HepG2 (cell line): ENCODE results near the gene MESD. TPM values are rescaled to one million over a fixed set of nuclear protein-coding genes. Genes with fewer than 3 reads are reported as not detected.

Source experiments
- ATAC-seq: fragments of 200-7000 bp; cut with Tn5 transposase; 3 replicates; pipeline ENCODE4 v1.9.1; 2020; ENCODE audit warnings: mild to moderate bottlenecking, moderate library complexity
- BruUV-seq: library from RNA; stranded (reverse); fragments of 400-500 nt; replicated peaks from 2 replicates; lab custom pipeline; 2021; lab: Mats Ljungman, UMichigan
- CTCF ChIA-PET: fragments of 300-600 bp; formaldehyde crosslinking; extraction: SDS; loops from one replicate; lab custom pipeline; 2021; ENCODE audit warnings: low total read pairs, inconsistent platforms, low intra/inter-chr PET ratio; lab: Yijun Ruan, JAX
- POLR2A ChIA-PET: fragments of 350-600 bp; sonication (Branson Sonifier 250); formaldehyde crosslinking; loops from one replicate; lab custom pipeline; 2020; ENCODE audit warnings: antibody characterized with exemption, inconsistent platforms; lab: Yijun Ruan, JAX
- DNase-seq: peaks from one replicate; pipeline ENCODE4 v3.0.0-alpha.2; 2015; ENCODE audit warnings: low spot score
- FAIRE-seq: peaks from 3 replicates; lab custom pipeline; 2011; peaks lifted over from hg19 to GRCh38; lab: Jason Lieb, UNC
- H2AFZ ChIP-seq: one replicate; pipeline ENCODE4 v1.6.1; 2011; ENCODE audit warnings: low read length, inconsistent platforms
- H3K27ac ChIP-seq: fragments of 300-600 bp; 3 replicates; pipeline ENCODE4 v1.8.0; 2011; ENCODE audit warnings: mixed run types, mild to moderate bottlenecking, mixed read lengths, low read length, inconsistent platforms; ENCODE audit not compliant: insufficient read depth; ENCODE audit errors: extremely low read length
- H3K27me3 ChIP-seq, 2 experiments: fragments of 200-600 bp in 1 of 2; 2 replicates in 1 of 2; 3 replicates in 1 of 2; pipeline versions ENCODE4 v1.6.0 to v1.8.0; 2011; ENCODE audit warnings: low read length in 2 of 2, mild to moderate bottlenecking in 2 of 2, moderate library complexity in 2 of 2, inconsistent platforms in 1 of 2; ENCODE audit not compliant: insufficient read depth in 2 of 2, control insufficient read depth in 1 of 2
- H3K36me3 ChIP-seq, 2 experiments: fragments of 200-600 bp in 1 of 2; replicated peaks in 1 of 2; 2 replicates in 1 of 2; 3 replicates in 1 of 2; pipeline versions ENCODE4 v1.5.1 to v1.8.0; 2011; ENCODE audit warnings: low read length in 2 of 2, inconsistent platforms in 1 of 2; ENCODE audit not compliant: insufficient read depth in 2 of 2, control insufficient read depth in 1 of 2
- H3K4me1 ChIP-seq: 2 replicates; pipeline ENCODE4 v1.5.1; 2012; ENCODE audit warnings: low read length, inconsistent platforms; ENCODE audit not compliant: insufficient read depth
- H3K4me2 ChIP-seq: 2 replicates; pipeline ENCODE4 v1.6.0; 2011; ENCODE audit warnings: low read depth, low read length, inconsistent platforms
- H3K4me3 ChIP-seq, 3 experiments: fragments of 200-600 bp in 1 of 3; sonication (generic), shearing (Covaris generic) in 1 of 3; replicated peaks in 1 of 3; 2 replicates each; pipeline ENCODE4 v1.5.1; 2011 to 2016; ENCODE audit warnings: low read length in 3 of 3, inconsistent platforms in 2 of 3, low read depth in 2 of 3, mild to moderate bottlenecking in 2 of 3, control low read depth in 1 of 3, mixed read lengths in 1 of 3; ENCODE audit not compliant: insufficient read depth in 1 of 3
- H3K79me2 ChIP-seq: one replicate; pipeline ENCODE4 v1.6.1; 2011; ENCODE audit warnings: low read length, inconsistent platforms; ENCODE audit not compliant: insufficient read depth
- H3K9ac ChIP-seq: 2 replicates; pipeline ENCODE4 v1.6.0; 2011; ENCODE audit warnings: mild to moderate bottlenecking, low read depth, low read length, inconsistent platforms; ENCODE audit not compliant: insufficient read depth
- H3K9me3 ChIP-seq: 2 replicates; pipeline ENCODE4 v1.5.1; 2012; ENCODE audit warnings: mild to moderate bottlenecking, low read length
- H4K20me1 ChIP-seq: 2 replicates; pipeline ENCODE4 v1.6.0; 2011; ENCODE audit warnings: inconsistent platforms, mild to moderate bottlenecking, low read length, moderate library complexity; ENCODE audit not compliant: insufficient read depth
- ATAD3A ChIP-seq: sonication (generic); formaldehyde crosslinking; IDR thresholded peaks from 2 replicates; pipeline ENCODE4 v1.4.0; 2020; ENCODE audit warnings: missing genetic modification reagents
- ATF7 ChIP-seq, 2 experiments: fragments of 450-650 bp in 1 of 2; sonication (generic) in 1 of 2; formaldehyde crosslinking in 1 of 2; IDR thresholded peaks; 2 replicates each; pipeline versions ENCODE4 v1.4.0 to v1.6.1; 2016 to 2020; ENCODE audit warnings: antibody characterized with exemption in 1 of 2, mild to moderate bottlenecking in 1 of 2, missing genetic modification reagents in 1 of 2
- CTCF ChIP-seq: sonication (generic); formaldehyde crosslinking; IDR thresholded peaks from 2 replicates; pipeline ENCODE4 v1.5.0; 2020; ENCODE audit warnings: mild to moderate bottlenecking, missing genetic modification reagents, moderate library complexity
- HNF4A ChIP-seq: sonication (generic); formaldehyde crosslinking; IDR thresholded peaks from 2 replicates; pipeline ENCODE4 v1.4.0; 2020; ENCODE audit warnings: missing genetic modification reagents
- JUNB ChIP-seq: sonication (generic); formaldehyde crosslinking; IDR thresholded peaks from 2 replicates; pipeline ENCODE4 v1.8.0; 2022; ENCODE audit warnings: missing genetic modification reagents, mild to moderate bottlenecking, borderline replicate concordance
- PTBP1 ChIP-seq: fragments of 200-400 bp; formaldehyde crosslinking; IDR thresholded peaks from 2 replicates; pipeline ENCODE4 v1.6.1; 2018; ENCODE audit warnings: low read length, low read depth; ENCODE audit not compliant: poor library complexity, severe bottlenecking
- RAD21 ChIP-seq: fragments of 450-650 bp; formaldehyde crosslinking; IDR thresholded peaks from 2 replicates; pipeline ENCODE4 v1.5.0; 2020; ENCODE audit warnings: mild to moderate bottlenecking
- ZNF263 ChIP-seq: sonication (generic); formaldehyde crosslinking; IDR thresholded peaks from 2 replicates; pipeline ENCODE4 v1.4.0; 2020; ENCODE audit warnings: missing genetic modification reagents
- ZNF275 ChIP-seq: sonication (generic); formaldehyde crosslinking; IDR thresholded peaks from 2 replicates; pipeline ENCODE4 v1.8.0; 2022; ENCODE audit warnings: missing genetic modification reagents, mild to moderate bottlenecking, inconsistent platforms, borderline replicate concordance
- ZNF644 ChIP-seq: IDR thresholded peaks from 2 replicates; pipeline ENCODE4 v1.6.1; 2016; ENCODE audit warnings: low read depth
- ZNF724P ChIP-seq: sonication (generic); formaldehyde crosslinking; IDR thresholded peaks from 2 replicates; pipeline ENCODE4 v1.8.0; 2022; ENCODE audit warnings: missing genetic modification reagents, borderline replicate concordance
- WGBS: methylation state at CpG from one replicate; pipeline ENCODE4 v1.1.6; 2017; ENCODE audit warnings: low lambda C conversion rate; 5-methylcytosine and 5-hydroxymethylcytosine counted together
- in situ Hi-C: cut with HindIII; loops from 2 replicates; pipeline ENCODE4 v1.10.0; 2017; ENCODE audit warnings: low pct_unique_long_range_greater_than_20kb; ENCODE audit not compliant: extremely low pct_ligation_motif_present
- intact Hi-C: fragments of 100-400 bp; cut with micrococcal nuclease; formaldehyde crosslinking; loops from one replicate; pipeline ENCODE4 v1.10.0; 2022; ENCODE audit not compliant: unreplicated experiment
- polyA plus RNA-seq, 8 experiments: library from polyadenylated mRNA; depleted of rRNA in 3 of 8; stranded (reverse) in 7 of 8; unstranded in 1 of 8; fragments of >200 nt; fragmentation: Illumina TruSeq in 4 of 8; extraction: Trizol in 4 of 8; gene quantifications; 2 replicates each; pipeline versions ENCODE4 v1.2.1 to v1.2.3, GENCODE V29; 2011 to 2016; ENCODE audit warnings: low read depth in 4 of 8, missing spikeins in 1 of 8, mixed read lengths in 1 of 8; ENCODE audit not compliant: insufficient read depth in 1 of 8
- total RNA-seq, 5 experiments: library from RNA; depleted of rRNA; stranded (reverse); fragments of >200 nt; fragmentation: Illumina TruSeq; extraction: Trizol; gene quantifications; 2 replicates each; pipeline ENCODE4 v1.2.3, GENCODE V29; 2016; ENCODE audit warnings: low read depth in 1 of 5
- TF ChIP-seq, protein P1 (sequence below): sonication (generic); formaldehyde crosslinking; IDR thresholded peaks from 2 replicates; pipeline ENCODE4 v1.5.1; 2020; ENCODE audit warnings: mild to moderate bottlenecking, missing genetic modification reagents, borderline replicate concordance
- TF ChIP-seq, protein P2 (sequence below): IDR thresholded peaks from 2 replicates; pipeline ENCODE4 v1.6.1; 2012; ENCODE audit warnings: low read depth, low read length, improper control_type of control experiment

MESD gene
- total and polyA plus RNA-seq, 2 of the 13 experiments (the other 11 are each of a cell fraction or from before 2014, with no cell fraction given), result 18.0 to 46.2 TPM

GRCh38 chr15:80970018-80970657, 19.5 kb downstream of the MESD start:
- H3K27ac ChIP-seq, result no peak overlapping the region
- WGBS, result 60% methylated on average over 12 of the region's 12 CpGs
- intact Hi-C loops, result loop anchor here (1.0 to 5.0 kb wide), 6 partner anchors 113 to 513 kb away; partner anchors contain the start of gene CEMIP
- H3K4me3 ChIP-seq, result no peak overlapping the region
- ATAC-seq (peak; percentile 76), FAIRE-seq (no peak), DNase-seq (peak; percentile 35)
- in situ Hi-C loops, result loop anchor here (5.0 to 25.0 kb wide), 4 partner anchors 193 to 508 kb away; partner anchors contain the start of gene CEMIP
- no peak overlapping the region for H2AFZ ChIP-seq
- no peak overlapping the region for H3K9ac ChIP-seq
- no peak overlapping the region for H3K4me2 ChIP-seq
- H3K36me3 ChIP-seq, result no peaks in the 10 kb centered on the region
- ChIA-PET CTCF (interaction anchor here (0.7 to 2.2 kb wide), 8 partner anchors 113 to 514 kb away, joined by 3 to 28 read pairs (median 4); partner anchors contain the start of gene CEMIP), POLR2A (interaction anchor here (1.0 to 1.6 kb wide), 2 partner anchors 131 to 191 kb away, joined by 3 to 5 read pairs; partner anchors contain the start of gene CEMIP)
- no peaks in the 10 kb centered on the region for H3K9me3 ChIP-seq
- no peaks in the 10 kb centered on the region for H3K4me1 ChIP-seq
- no peaks in the 10 kb centered on the region for H4K20me1 ChIP-seq
- H3K79me2 ChIP-seq, result no peaks in the 10 kb centered on the region
- no peaks in the 10 kb centered on the region for H3K27me3 ChIP-seq
- BruUV-seq, result no TSS peak
- TF ChIP-seq CTCF, result peak; percentile 81
- TF ChIP-seq, protein P1, sequence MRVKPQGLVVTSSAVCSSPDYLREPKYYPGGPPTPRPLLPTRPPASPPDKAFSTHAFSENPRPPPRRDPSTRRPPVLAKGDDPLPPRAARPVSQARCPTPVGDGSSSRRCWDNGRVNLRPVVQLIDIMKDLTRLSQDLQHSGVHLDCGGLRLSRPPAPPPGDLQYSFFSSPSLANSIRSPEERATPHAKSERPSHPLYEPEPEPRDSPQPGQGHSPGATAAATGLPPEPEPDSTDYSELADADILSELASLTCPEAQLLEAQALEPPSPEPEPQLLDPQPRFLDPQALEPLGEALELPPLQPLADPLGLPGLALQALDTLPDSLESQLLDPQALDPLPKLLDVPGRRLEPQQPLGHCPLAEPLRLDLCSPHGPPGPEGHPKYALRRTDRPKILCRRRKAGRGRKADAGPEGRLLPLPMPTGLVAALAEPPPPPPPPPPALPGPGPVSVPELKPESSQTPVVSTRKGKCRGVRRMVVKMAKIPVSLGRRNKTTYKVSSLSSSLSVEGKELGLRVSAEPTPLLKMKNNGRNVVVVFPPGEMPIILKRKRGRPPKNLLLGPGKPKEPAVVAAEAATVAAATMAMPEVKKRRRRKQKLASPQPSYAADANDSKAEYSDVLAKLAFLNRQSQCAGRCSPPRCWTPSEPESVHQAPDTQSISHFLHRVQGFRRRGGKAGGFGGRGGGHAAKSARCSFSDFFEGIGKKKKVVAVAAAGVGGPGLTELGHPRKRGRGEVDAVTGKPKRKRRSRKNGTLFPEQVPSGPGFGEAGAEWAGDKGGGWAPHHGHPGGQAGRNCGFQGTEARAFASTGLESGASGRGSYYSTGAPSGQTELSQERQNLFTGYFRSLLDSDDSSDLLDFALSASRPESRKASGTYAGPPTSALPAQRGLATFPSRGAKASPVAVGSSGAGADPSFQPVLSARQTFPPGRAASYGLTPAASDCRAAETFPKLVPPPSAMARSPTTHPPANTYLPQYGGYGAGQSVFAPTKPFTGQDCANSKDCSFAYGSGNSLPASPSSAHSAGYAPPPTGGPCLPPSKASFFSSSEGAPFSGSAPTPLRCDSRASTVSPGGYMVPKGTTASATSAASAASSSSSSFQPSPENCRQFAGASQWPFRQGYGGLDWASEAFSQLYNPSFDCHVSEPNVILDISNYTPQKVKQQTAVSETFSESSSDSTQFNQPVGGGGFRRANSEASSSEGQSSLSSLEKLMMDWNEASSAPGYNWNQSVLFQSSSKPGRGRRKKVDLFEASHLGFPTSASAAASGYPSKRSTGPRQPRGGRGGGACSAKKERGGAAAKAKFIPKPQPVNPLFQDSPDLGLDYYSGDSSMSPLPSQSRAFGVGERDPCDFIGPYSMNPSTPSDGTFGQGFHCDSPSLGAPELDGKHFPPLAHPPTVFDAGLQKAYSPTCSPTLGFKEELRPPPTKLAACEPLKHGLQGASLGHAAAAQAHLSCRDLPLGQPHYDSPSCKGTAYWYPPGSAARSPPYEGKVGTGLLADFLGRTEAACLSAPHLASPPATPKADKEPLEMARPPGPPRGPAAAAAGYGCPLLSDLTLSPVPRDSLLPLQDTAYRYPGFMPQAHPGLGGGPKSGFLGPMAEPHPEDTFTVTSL (CRISPR knock-in tag), result no peak
- TF ChIP-seq HNF4A, result no peak
- TF ChIP-seq ZNF724P (CRISPR knock-in tag), result no peak
- no peak for TF ChIP-seq ZNF275 (CRISPR knock-in tag)
- TF ChIP-seq ATAD3A (CRISPR knock-in tag), result no peak
- TF ChIP-seq, protein P2, sequence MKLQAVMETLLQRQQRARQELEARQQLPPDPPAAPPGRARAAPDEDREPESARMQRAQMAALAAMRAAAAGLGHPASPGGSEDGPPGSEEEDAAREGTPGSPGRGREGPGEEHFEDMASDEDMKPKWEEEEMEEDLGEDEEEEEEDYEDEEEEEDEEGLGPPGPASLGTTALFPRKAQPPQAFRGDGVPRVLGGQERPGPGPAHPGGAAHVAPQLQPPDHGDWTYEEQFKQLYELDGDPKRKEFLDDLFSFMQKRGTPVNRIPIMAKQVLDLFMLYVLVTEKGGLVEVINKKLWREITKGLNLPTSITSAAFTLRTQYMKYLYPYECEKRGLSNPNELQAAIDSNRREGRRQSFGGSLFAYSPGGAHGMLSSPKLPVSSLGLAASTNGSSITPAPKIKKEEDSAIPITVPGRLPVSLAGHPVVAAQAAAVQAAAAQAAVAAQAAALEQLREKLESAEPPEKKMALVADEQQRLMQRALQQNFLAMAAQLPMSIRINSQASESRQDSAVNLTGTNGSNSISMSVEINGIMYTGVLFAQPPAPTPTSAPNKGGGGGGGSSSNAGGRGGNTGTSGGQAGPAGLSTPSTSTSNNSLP, result no peak
- TF ChIP-seq ATF7 (IDR thresholded peaks at IDR 0.05), result no peak
- no peak for TF ChIP-seq ATF7 (CRISPR knock-in tag; IDR thresholded peaks at IDR 0.05)
- no peak for TF ChIP-seq JUNB
- no peak for TF ChIP-seq ZNF644 (CRISPR knock-in tag)
- no peak for TF ChIP-seq ZNF263 (CRISPR knock-in tag)
- no peak for TF ChIP-seq PTBP1
- TF ChIP-seq RAD21, result peak; percentile 71
